Body of pancreas (tissue), 4 donors: ENCODE measurements around the gene GREM1.

Source experiments
- CTCF ChIP-seq, 7 experiments: fragments of 450-650 bp in 4 of 7; fragments of 200-600 bp in 3 of 7; sonication (generic) in 3 of 7; IDR thresholded peaks; one replicate each; pipeline ENCODE4 v1.5.1; 2016 to 2019; ENCODE audit warnings: antibody characterized with exemption in 7 of 7
- POLR2A ChIP-seq, 3 donors: fragments of 450-650 bp; IDR thresholded peaks; one replicate each; pipeline ENCODE4 v1.6.1; 2016; ENCODE audit warnings: antibody characterized with exemption in 3 of 3, mild to moderate bottlenecking in 2 of 3

GRCh38 chr15:32675466-32675865, 42.3 kb upstream of the GREM1 start:
- TF ChIP-seq CTCF (IDR thresholded peaks at IDR 0.05) (no peak), POLR2A (IDR thresholded peaks at IDR 0.05) (no peak)
